Muscle layer of colon (tissue), 2 donors: Measurements from ENCODE around the gene FAHD1.
"Not testable (repeated sequence)": the region's sequence is repeated elsewhere in the genome, so short reads cannot be mapped to it uniquely, and the experiment has no call there.

Experiments
- H3K27ac ChIP-seq: one replicate; pipeline ENCODE4 v1.7.0; 2013; ENCODE audit warnings: low read depth, mild to moderate bottlenecking, low read length, moderate library complexity
- H3K27me3 ChIP-seq, 2 donors: one replicate each; pipeline ENCODE4 v1.7.0; 2013; ENCODE audit warnings: low read length in 2 of 2, mild to moderate bottlenecking in 2 of 2; ENCODE audit not compliant: insufficient read depth in 2 of 2, control insufficient read depth in 1 of 2
- H3K36me3 ChIP-seq: one replicate; pipeline ENCODE4 v1.7.0; 2013; ENCODE audit warnings: mild to moderate bottlenecking, low read length; ENCODE audit not compliant: insufficient read depth
- H3K4me1 ChIP-seq: one replicate; pipeline ENCODE4 v1.7.0; 2013; ENCODE audit warnings: mild to moderate bottlenecking, low read length; ENCODE audit not compliant: insufficient read depth
- H3K4me3 ChIP-seq, 2 donors: one replicate each; pipeline ENCODE4 v1.7.0; 2013; ENCODE audit warnings: low read length in 2 of 2, low read depth in 1 of 2, mild to moderate bottlenecking in 1 of 2, moderate library complexity in 1 of 2
- H3K9ac ChIP-seq: one replicate; pipeline ENCODE4 v1.7.0; 2013; ENCODE audit warnings: low read length
- H3K9me3 ChIP-seq: one replicate; pipeline ENCODE4 v1.7.0; 2013; ENCODE audit warnings: mild to moderate bottlenecking, low read length
- donor health status: abdominal sarcoma.
- donor health status: Adenocarcinoma of cecum.

Gene FAHD1

GRCh38 chr16:1862394-1862793 lies 35.4 kb downstream of the FAHD1 start:
- Histone ChIP-seq H3K4me3 (no peak overlapping the region), H3K36me3 (no peaks in the 10 kb centered on the region), H3K9ac (no peak overlapping the region), H3K4me1 (no peaks in the 10 kb centered on the region), H3K27me3 (peaks cover 3 to 17% of the 10 kb centered on the region in 2 donors), H3K9me3 (no peaks in the 10 kb centered on the region), H3K27ac (no peak overlapping the region)

GRCh38 chr16:1863681-1864460 lies 36.9 kb downstream of the FAHD1 start:
- Histone ChIP-seq H3K27me3 (peaks cover 3 to 12% of the 10 kb centered on the region in 2 donors), H3K27ac (no peak overlapping the region), H3K36me3 (no peaks in the 10 kb centered on the region), H3K4me3 (no peak overlapping the region), H3K9ac (no peak overlapping the region), H3K9me3 (no peaks in the 10 kb centered on the region), H3K4me1 (no peaks in the 10 kb centered on the region)

- Histone ChIP-seq H3K27me3 (peaks cover 0 to 5% of the 10 kb centered on the region in 2 donors), H3K36me3 (no peaks in the 10 kb centered on the region), H3K4me1 (no peaks in the 10 kb centered on the region), H3K9me3 (no peaks in the 10 kb centered on the region), H3K9ac (no peak overlapping the region), H3K4me3 (no peak overlapping the region), H3K27ac (no peak overlapping the region)
Observed at GRCh38 chr16:1865902-1866690, 39.1 kb downstream of the FAHD1 start.

- Histone ChIP-seq H3K4me1 (no peaks in the 10 kb centered on the region), H3K36me3 (no peaks in the 10 kb centered on the region), H3K9me3 (no peaks in the 10 kb centered on the region), H3K27me3 (peaks cover 12 to 13% of the 10 kb centered on the region in 2 donors), H3K27ac (no peak overlapping the region), H3K9ac (no peak overlapping the region), H3K4me3 (no peak overlapping the region)
Observed at GRCh38 chr16:1870365-1871082, 43.5 kb downstream of the FAHD1 start.

- Histone ChIP-seq H3K36me3 (no peaks in the 10 kb centered on the region), H3K27me3 (peaks cover 12 to 13% of the 10 kb centered on the region in 2 donors), H3K27ac (no peak within 1 kb of the TSS), H3K4me1 (no peaks in the 10 kb centered on the region), H3K9ac (no peak within 1 kb of the TSS), H3K9me3 (no peaks in the 10 kb centered on the region), H3K4me3 (no peak within 1 kb of the TSS)
Observed at GRCh38 chr16:1871974-1872635, 45.1 kb downstream of the FAHD1 start, which contains the start of gene MEIOB. Gene MEIOB, minus strand, starts transcription at chr16:1872164. Its CDS starts 3,989 bp downstream, at chr16:1868175.

GRCh38 chr16:1874854-1875253 lies 47.8 kb downstream of the FAHD1 start:
- no peak overlapping the region for H3K9ac ChIP-seq
- H3K4me1 ChIP-seq: no peaks in the 10 kb centered on the region
- H3K36me3 ChIP-seq: no peaks in the 10 kb centered on the region
- H3K9me3 ChIP-seq: no peaks in the 10 kb centered on the region
- no peak overlapping the region for H3K4me3 ChIP-seq
- peaks cover 12 to 13% of the 10 kb centered on the region in 2 donors for H3K27me3 ChIP-seq
- H3K27ac ChIP-seq: no peak overlapping the region

- H3K27me3 ChIP-seq: peaks cover 12 to 13% of the 10 kb centered on the region in 2 donors
- H3K4me1 ChIP-seq, H3K4me3 ChIP-seq, H3K36me3 ChIP-seq, H3K27ac ChIP-seq, H3K9ac ChIP-seq, H3K9me3 ChIP-seq: not testable (repeated sequence)
Observed at GRCh38 chr16:1876066-1876465, 49.1 kb downstream of the FAHD1 start.

- H3K36me3 ChIP-seq: no peaks in the 10 kb centered on the region
- H3K27me3 ChIP-seq: peaks cover 12 to 13% of the 10 kb centered on the region in 2 donors
- H3K9me3 ChIP-seq: no peaks in the 10 kb centered on the region
- H3K4me1 ChIP-seq: no peaks in the 10 kb centered on the region
- H3K4me3 ChIP-seq: no peak overlapping the region
- H3K9ac ChIP-seq: no peak overlapping the region
- H3K27ac ChIP-seq: no peak overlapping the region
Observed at GRCh38 chr16:1876468-1876867, 49.5 kb downstream of the FAHD1 start.

- H3K4me3 ChIP-seq: no peak overlapping the region
- H3K9me3 ChIP-seq: no peaks in the 10 kb centered on the region
- no peak overlapping the region for H3K27ac ChIP-seq
- H3K4me1 ChIP-seq: no peaks in the 10 kb centered on the region
- H3K9ac ChIP-seq: no peak overlapping the region
- no peaks in the 10 kb centered on the region for H3K36me3 ChIP-seq
- H3K27me3 ChIP-seq: peaks cover 10 to 13% of the 10 kb centered on the region in 2 donors
Observed at GRCh38 chr16:1877089-1877488, 50.1 kb downstream of the FAHD1 start.

GRCh38 chr16:1877804-1878203 lies 50.8 kb downstream of the FAHD1 start:
- peaks cover 3 to 7% of the 10 kb centered on the region in 2 donors for H3K27me3 ChIP-seq

GRCh38 chr16:1878256-1878655 lies 51.2 kb downstream of the FAHD1 start:
- peaks cover under 1 to 7% of the 10 kb centered on the region in 2 donors for H3K27me3 ChIP-seq
- no peaks in the 10 kb centered on the region for H3K9me3 ChIP-seq
- no peak overlapping the region for H3K27ac ChIP-seq
- H3K4me1 ChIP-seq: no peaks in the 10 kb centered on the region
- H3K9ac ChIP-seq: no peak overlapping the region
- no peak overlapping the region for H3K4me3 ChIP-seq
- H3K36me3 ChIP-seq: no peaks in the 10 kb centered on the region

More at GRCh38 chr16:1877804-1878203, 50.8 kb downstream of the FAHD1 start:
- Histone ChIP-seq H3K9me3 (no peaks in the 10 kb centered on the region), H3K27ac (no peak overlapping the region), H3K4me3 (no peak overlapping the region), H3K36me3 (no peaks in the 10 kb centered on the region), H3K9ac (no peak overlapping the region), H3K4me1 (no peaks in the 10 kb centered on the region)
